Loucy (cell line): ENCODE results near the gene OSGEP.
A peak's percentile ranks its signal among the peaks of the same experiment; 100 is the strongest.

Source experiments
- H2AFZ ChIP-seq: fragments of 200-600 bp; sonication (generic); 2 replicates; pipeline ENCODE4 v1.6.0; 2016; ENCODE audit warnings: antibody characterized with exemption, mild to moderate bottlenecking, low read length, moderate library complexity
- H3F3A ChIP-seq: fragments of 200-600 bp; 2 replicates; pipeline ENCODE4 v1.6.0; 2016; ENCODE audit warnings: antibody characterized with exemption, low read depth, mild to moderate bottlenecking
- H3K27me3 ChIP-seq: fragments of 200-600 bp; sonication (generic); 2 replicates; pipeline ENCODE4 v1.6.1; 2014; ENCODE audit warnings: low read length, mild to moderate bottlenecking; ENCODE audit not compliant: insufficient read depth, poor library complexity, severe bottlenecking
- H3K36me3 ChIP-seq: fragments of 200-600 bp; sonication (generic); 2 replicates; pipeline ENCODE4 v1.6.1; 2016; ENCODE audit warnings: low read length; ENCODE audit not compliant: insufficient read depth
- H3K4me1 ChIP-seq: fragments of 200-600 bp; sonication (generic); 2 replicates; pipeline ENCODE4 v1.5.1; 2014; ENCODE audit warnings: low read length, mild to moderate bottlenecking; ENCODE audit not compliant: insufficient read depth, poor library complexity, severe bottlenecking
- H3K4me2 ChIP-seq: fragments of 200-600 bp; sonication (generic); 2 replicates; pipeline ENCODE4 v1.6.0; 2014; ENCODE audit warnings: antibody characterized with exemption, low read length, low read depth, mild to moderate bottlenecking; ENCODE audit not compliant: poor library complexity, severe bottlenecking
- H3K4me3 ChIP-seq: fragments of 200-600 bp; sonication (generic); 2 replicates; pipeline ENCODE4 v1.5.1; 2014; ENCODE audit warnings: low read length, mild to moderate bottlenecking, mixed read lengths; ENCODE audit not compliant: poor library complexity, severe bottlenecking
- H3K79me2 ChIP-seq: fragments of 200-600 bp; sonication (generic); 2 replicates; pipeline ENCODE4 v1.6.1; 2014; ENCODE audit warnings: low read length; ENCODE audit not compliant: insufficient read depth
- H3K9ac ChIP-seq: fragments of 200-600 bp; sonication (generic); 2 replicates; pipeline ENCODE4 v1.6.0; 2014; ENCODE audit warnings: mild to moderate bottlenecking, low read depth, low read length, moderate library complexity; ENCODE audit not compliant: poor library complexity, severe bottlenecking
- H3K9me2 ChIP-seq: fragments of 200-600 bp; sonication (generic); replicated peaks from 2 replicates; pipeline ENCODE4 v1.6.1; 2016; ENCODE audit warnings: low read depth, low read length, mixed read lengths
- H3K9me3 ChIP-seq: fragments of 200-600 bp; sonication (generic); 2 replicates; pipeline ENCODE4 v1.6.1; 2014; ENCODE audit warnings: mild to moderate bottlenecking, antibody characterized with exemption, low read length, low read depth; ENCODE audit not compliant: insufficient read depth
- H4K20me1 ChIP-seq: fragments of 200-600 bp; sonication (generic); 2 replicates; pipeline ENCODE4 v1.6.0; 2014; ENCODE audit warnings: antibody characterized with exemption, low read length, mild to moderate bottlenecking; ENCODE audit not compliant: insufficient read depth, poor library complexity, severe bottlenecking
- EZH2phosphoT487 ChIP-seq: fragments of 200-600 bp; IDR thresholded peaks from 2 replicates; pipeline ENCODE4 v1.6.1; 2018; ENCODE audit warnings: antibody characterized with exemption, mild to moderate bottlenecking, moderate library complexity, borderline replicate concordance
- TF ChIP-seq, protein P1 (sequence below): fragments of 200-600 bp; sonication (generic); conservative IDR thresholded peaks from 2 replicates; pipeline ENCODE4 v1.5.1; 2014; ENCODE audit warnings: mild to moderate bottlenecking, antibody characterized with exemption, low read length

Gene OSGEP

DNA sequence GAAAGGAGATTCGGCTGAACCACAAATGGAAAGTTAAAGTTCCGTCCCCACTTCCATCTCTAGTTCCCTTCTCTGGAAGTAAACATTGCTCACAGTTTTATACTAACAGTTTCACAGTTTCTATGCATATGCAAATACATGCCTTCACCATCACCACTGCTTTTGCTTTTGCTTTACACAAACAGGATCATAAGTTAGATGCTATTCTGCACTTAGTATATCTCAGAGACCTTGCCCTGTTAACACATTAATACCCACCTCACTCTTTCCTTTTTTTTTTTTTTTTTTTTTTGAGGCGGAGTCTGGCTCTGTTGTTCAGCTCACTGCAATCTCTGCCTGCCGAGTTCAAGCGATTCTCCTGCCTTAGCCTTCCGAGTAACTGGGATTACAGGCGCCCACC lies 42.2 kb downstream of the OSGEP start:
- Histone ChIP-seq H3K9me2 (no peaks in the 10 kb centered on the region), H2AFZ (peak overlapping the region; percentile 95), H3K9me3 (no peaks in the 10 kb centered on the region), H3K4me1 (peaks cover 28% of the 10 kb centered on the region), H3K4me3 (peak overlapping the region; percentile 97), H3F3A (no peaks in the 10 kb centered on the region), H3K27me3 (no peaks in the 10 kb centered on the region), H3K79me2 (peaks cover 35% of the 10 kb centered on the region), H3K36me3 (peaks cover 10% of the 10 kb centered on the region; the same call in 1 of the 2 replicates), H3K4me2 (peak overlapping the region; percentile 75), H4K20me1 (peaks cover 4% of the 10 kb centered on the region), H3K9ac (peak overlapping the region; percentile 87)
- no peak for TF ChIP-seq EZH2phosphoT487
- TF ChIP-seq, protein P1, sequence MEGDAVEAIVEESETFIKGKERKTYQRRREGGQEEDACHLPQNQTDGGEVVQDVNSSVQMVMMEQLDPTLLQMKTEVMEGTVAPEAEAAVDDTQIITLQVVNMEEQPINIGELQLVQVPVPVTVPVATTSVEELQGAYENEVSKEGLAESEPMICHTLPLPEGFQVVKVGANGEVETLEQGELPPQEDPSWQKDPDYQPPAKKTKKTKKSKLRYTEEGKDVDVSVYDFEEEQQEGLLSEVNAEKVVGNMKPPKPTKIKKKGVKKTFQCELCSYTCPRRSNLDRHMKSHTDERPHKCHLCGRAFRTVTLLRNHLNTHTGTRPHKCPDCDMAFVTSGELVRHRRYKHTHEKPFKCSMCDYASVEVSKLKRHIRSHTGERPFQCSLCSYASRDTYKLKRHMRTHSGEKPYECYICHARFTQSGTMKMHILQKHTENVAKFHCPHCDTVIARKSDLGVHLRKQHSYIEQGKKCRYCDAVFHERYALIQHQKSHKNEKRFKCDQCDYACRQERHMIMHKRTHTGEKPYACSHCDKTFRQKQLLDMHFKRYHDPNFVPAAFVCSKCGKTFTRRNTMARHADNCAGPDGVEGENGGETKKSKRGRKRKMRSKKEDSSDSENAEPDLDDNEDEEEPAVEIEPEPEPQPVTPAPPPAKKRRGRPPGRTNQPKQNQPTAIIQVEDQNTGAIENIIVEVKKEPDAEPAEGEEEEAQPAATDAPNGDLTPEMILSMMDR = no peak

DNA sequence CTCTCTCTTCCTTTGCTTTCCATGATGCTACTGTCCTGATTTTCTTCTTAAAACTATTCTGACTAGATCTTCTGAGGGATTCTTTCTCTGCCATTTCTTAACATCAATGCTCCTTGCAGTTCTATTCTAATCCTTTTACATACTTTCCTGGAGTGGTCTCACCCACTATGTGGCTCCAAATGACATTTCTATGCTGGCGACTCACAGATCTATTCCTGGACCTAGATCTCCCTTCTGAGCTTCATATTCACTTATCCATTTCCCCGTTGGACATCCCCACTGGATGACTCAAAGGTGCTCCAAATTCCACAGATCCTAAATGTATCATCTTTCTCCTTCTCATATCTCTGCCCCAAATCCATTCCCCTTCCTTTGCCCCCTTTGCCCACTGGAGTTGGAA lies 45.4 kb downstream of the OSGEP start:
- Histone ChIP-seq H3K4me3 (no peak overlapping the region), H3K4me2 (peak overlapping the region; percentile 11), H3K4me1 (peaks cover 25% of the 10 kb centered on the region), H3F3A (no peaks in the 10 kb centered on the region), H3K9me3 (no peaks in the 10 kb centered on the region), H3K27me3 (no peaks in the 10 kb centered on the region), H3K9me2 (no peaks in the 10 kb centered on the region), H4K20me1 (peaks cover 4% of the 10 kb centered on the region), H3K36me3 (peaks cover 26% of the 10 kb centered on the region; the same call in 1 of the 2 replicates), H3K79me2 (peaks cover 33% of the 10 kb centered on the region), H2AFZ (no peak overlapping the region), H3K9ac (no peak overlapping the region)
- TF ChIP-seq EZH2phosphoT487 = no peak
- TF ChIP-seq, protein P1 = no peak

DNA sequence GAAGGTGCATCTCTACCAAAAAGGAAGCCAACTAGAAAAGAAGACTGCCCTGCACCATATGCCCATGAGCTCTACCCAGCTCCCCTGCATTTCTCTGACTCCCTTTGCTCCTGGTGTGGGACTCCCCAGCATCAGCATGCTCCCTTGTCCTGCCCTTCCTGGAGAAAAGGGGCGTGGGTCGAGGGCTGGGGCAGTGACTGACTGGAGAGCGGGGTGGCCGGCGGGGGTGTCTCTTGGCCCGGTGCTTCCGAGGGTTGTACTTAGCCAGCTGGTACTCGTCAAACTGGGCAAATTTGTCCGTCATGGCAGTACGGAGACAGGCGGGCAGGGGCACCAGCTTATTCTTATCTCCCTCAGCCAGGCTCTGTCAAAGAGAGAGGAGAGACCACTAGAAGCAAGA lies 51.1 kb downstream of the OSGEP start:
- H3K79me2 ChIP-seq = no peaks in the 10 kb centered on the region; the same call in 1 of the 2 replicates
- no peaks in the 10 kb centered on the region for H4K20me1 ChIP-seq
- no peak overlapping the region for H2AFZ ChIP-seq
- TF ChIP-seq EZH2phosphoT487 = no peak
- TF ChIP-seq, protein P1 = no peak
- peaks cover 14% of the 10 kb centered on the region for H3K4me1 ChIP-seq
- H3K36me3 ChIP-seq = peaks cover 50% of the 10 kb centered on the region; the same call in 1 of the 2 replicates
- no peak overlapping the region for H3K9ac ChIP-seq
- no peaks in the 10 kb centered on the region for H3K9me2 ChIP-seq
- H3K9me3 ChIP-seq = no peaks in the 10 kb centered on the region
- H3K27me3 ChIP-seq = no peaks in the 10 kb centered on the region
- no peak overlapping the region for H3K4me2 ChIP-seq
- H3K4me3 ChIP-seq = no peak overlapping the region
- H3F3A ChIP-seq = no peaks in the 10 kb centered on the region
